Right lobe of liver (tissue), 4 donors: ENCODE data around the gene HOXA2.

Experiments used
- CTCF ChIP-seq, 4 donors: fragments of 200-600 bp in 3 of 4; fragments of 450-650 bp in 1 of 4; IDR thresholded peaks; one replicate each; pipeline versions ENCODE4 v1.5.1 to v1.8.0; 2016 to 2022; ENCODE audit warnings: antibody characterized with exemption in 4 of 4, mild to moderate bottlenecking in 2 of 4
- POLR2A ChIP-seq: fragments of 450-650 bp; IDR thresholded peaks from one replicate; pipeline ENCODE4 v1.6.1; 2017; ENCODE audit warnings: antibody characterized with exemption, mild to moderate bottlenecking
- donor health status: DM: no; HTN: no; CAD: no.
- donor health status: DM: no; HTN: no; CAD: no.
- donor health status: DM: no; HTN: yes; CAD: no.

GRCh38 chr7:27101171-27101956 is 1.1 kb downstream of the HOXA2 start:
- TF ChIP-seq CTCF (IDR thresholded peaks at IDR 0.05) (no peak), POLR2A (no peak)
